H1 (cell line): Measurements from ENCODE around the gene MYO15B. TPM values are rescaled to one million over a fixed set of nuclear protein-coding genes. Genes with fewer than 3 reads are reported as not detected.

Experiments used
- CTCF ChIA-PET: fragments of 300-600 bp; sonication (Branson Sonifier 250); formaldehyde crosslinking; loops from one replicate; lab custom pipeline; 2021; ENCODE audit not compliant: partially characterized antibody; lab: Charles Lee
- POLR2A ChIA-PET: fragments of 300-600 bp; sonication (Branson Sonifier 250); formaldehyde crosslinking; loops from one replicate; lab custom pipeline; 2021; ENCODE audit warnings: inconsistent platforms; ENCODE audit not compliant: partially characterized antibody; lab: Charles Lee
- DNase-seq, 2 experiments: peaks; one replicate each; pipeline versions ENCODE4 v3.0.0 to v3.0.0-alpha.2; 2010 to 2022; ENCODE audit warnings: low spot score in 2 of 2, low read depth in 1 of 2, mixed read lengths in 1 of 2
- FAIRE-seq: peaks from 2 replicates; lab custom pipeline; 2011; peaks lifted over from hg19 to GRCh38; lab: Jason Lieb, UNC
- H2AFZ ChIP-seq: 2 replicates; pipeline ENCODE4 v1.8.1; 2012; ENCODE audit warnings: low read length, inconsistent platforms
- H2AK5ac ChIP-seq: 2 replicates; pipeline ENCODE4 v1.6.1; 2013; ENCODE audit warnings: low read depth, low read length
- H2BK120ac ChIP-seq: replicated peaks from 2 replicates; pipeline ENCODE3; 2013; ENCODE audit warnings: low read depth, low read length, inconsistent platforms
- H2BK12ac ChIP-seq: 2 replicates; pipeline ENCODE4 v1.6.1; 2013; ENCODE audit warnings: low read depth, low read length
- H2BK15ac ChIP-seq: 2 replicates; pipeline ENCODE4 v1.6.1; 2013; ENCODE audit warnings: low read length
- H2BK20ac ChIP-seq: 2 replicates; pipeline ENCODE4 v1.6.1; 2013; ENCODE audit warnings: low read length
- H2BK5ac ChIP-seq: 2 replicates; pipeline ENCODE4 v1.6.1; 2013; ENCODE audit warnings: low read depth, low read length
- H3K14ac ChIP-seq: 2 replicates; pipeline ENCODE4 v1.6.1; 2013; ENCODE audit warnings: inconsistent platforms; ENCODE audit not compliant: insufficient read length
- H3K18ac ChIP-seq: 2 replicates; pipeline ENCODE4 v1.6.1; 2013; ENCODE audit warnings: low read length; ENCODE audit errors: extremely low read depth
- H3K23ac ChIP-seq: 2 replicates; pipeline ENCODE4 v1.6.1; 2013; ENCODE audit warnings: inconsistent platforms; ENCODE audit not compliant: insufficient read length
- H3K23me2 ChIP-seq: 2 replicates; pipeline ENCODE4 v1.6.1; 2013; ENCODE audit warnings: low read depth, low read length
- H3K27ac ChIP-seq: 2 replicates; pipeline ENCODE4 v1.6.1; 2011; ENCODE audit warnings: low read depth, low read length, inconsistent platforms
- H3K27me3 ChIP-seq, 4 experiments: replicated peaks in 1 of 4; 1 replicate in 1 of 4; 2 replicates in 3 of 4; pipeline versions ENCODE4 v1.6.1 to v1.8.1; 2011 to 2013; ENCODE audit warnings: low read length in 3 of 4, mild to moderate bottlenecking in 3 of 4, inconsistent platforms in 2 of 4, mixed read lengths in 2 of 4, moderate library complexity in 1 of 4; ENCODE audit not compliant: control insufficient read depth in 3 of 4, insufficient read depth in 3 of 4; ENCODE audit errors: extremely low read depth in 1 of 4
- H3K36me3 ChIP-seq, 4 experiments: 2 replicates each; pipeline versions ENCODE4 v1.6.1 to v1.8.1; 2011 to 2013; ENCODE audit warnings: mild to moderate bottlenecking in 4 of 4, low read length in 3 of 4, moderate library complexity in 2 of 4, control low read depth in 1 of 4, inconsistent platforms in 1 of 4; ENCODE audit not compliant: insufficient read depth in 4 of 4, control insufficient read depth in 2 of 4
- H3K4ac ChIP-seq: replicated peaks from 2 replicates; pipeline ENCODE3; 2013; ENCODE audit warnings: low read length, low read depth, mixed read lengths, inconsistent platforms; ENCODE audit not compliant: insufficient read length
- H3K4me1 ChIP-seq, 4 experiments: replicated peaks in 1 of 4; 1 replicate in 1 of 4; 2 replicates in 3 of 4; pipeline versions ENCODE4 v1.6.1 to v1.8.1; 2011 to 2013; ENCODE audit warnings: low read length in 3 of 4, inconsistent platforms in 2 of 4, mixed read lengths in 1 of 4; ENCODE audit not compliant: insufficient read depth in 4 of 4, control insufficient read depth in 3 of 4
- H3K4me2 ChIP-seq, 2 experiments: 2 replicates each; pipeline versions ENCODE4 v1.6.1 to v1.8.1; 2011 to 2013; ENCODE audit warnings: low read depth in 2 of 2, low read length in 2 of 2, control low read depth in 1 of 2, inconsistent platforms in 1 of 2, mild to moderate bottlenecking in 1 of 2; ENCODE audit not compliant: insufficient read depth in 1 of 2
- H3K4me3 ChIP-seq, 4 experiments: fragments of 200-600, 300-600 bp in 1 of 4; sonication (generic), shearing (Covaris generic), sonication (Bioruptor Twin) in 1 of 4; 2 replicates each; pipeline versions ENCODE4 v1.5.1 to v1.8.1; 2011 to 2016; ENCODE audit warnings: low read length in 4 of 4, low read depth in 3 of 4, control low read depth in 2 of 4, inconsistent platforms in 2 of 4, mild to moderate bottlenecking in 2 of 4, mixed read lengths in 1 of 4, moderate library complexity in 1 of 4; ENCODE audit not compliant: insufficient read depth in 2 of 4; ENCODE audit errors: extremely low read depth in 1 of 4
- H3K56ac ChIP-seq: replicated peaks from 2 replicates; pipeline ENCODE3; 2013; ENCODE audit warnings: low read depth, mild to moderate bottlenecking, mixed read lengths, low read length, inconsistent platforms; ENCODE audit not compliant: insufficient read length
- H3K79me1 ChIP-seq: 2 replicates; pipeline ENCODE4 v1.6.1; 2013; ENCODE audit warnings: low read depth, low read length, control low read depth
- H3K79me2 ChIP-seq, 2 experiments: 2 replicates each; pipeline versions ENCODE4 v1.6.1 to v1.8.1; 2012 to 2013; ENCODE audit warnings: low read length in 2 of 2, mild to moderate bottlenecking in 2 of 2, inconsistent platforms in 1 of 2; ENCODE audit not compliant: insufficient read depth in 2 of 2, control insufficient read depth in 1 of 2
- H3K9ac ChIP-seq, 4 experiments: replicated peaks in 1 of 4; 1 replicate in 1 of 4; 2 replicates in 3 of 4; pipeline versions ENCODE4 v1.6.1 to v1.8.1; 2011 to 2013; ENCODE audit warnings: low read depth in 3 of 4, low read length in 3 of 4, control low read depth in 2 of 4, mild to moderate bottlenecking in 2 of 4, moderate library complexity in 2 of 4, inconsistent platforms in 1 of 4; ENCODE audit errors: extremely low read depth in 1 of 4
- H3K9me3 ChIP-seq, 2 experiments: 2 replicates each; pipeline versions ENCODE4 v1.6.1 to v1.8.1; 2012 to 2013; ENCODE audit warnings: mild to moderate bottlenecking in 2 of 2, moderate library complexity in 2 of 2, control low read depth in 1 of 2, inconsistent platforms in 1 of 2, low read depth in 1 of 2, low read length in 1 of 2, mixed read lengths in 1 of 2; ENCODE audit not compliant: insufficient read depth in 2 of 2
- H4K20me1 ChIP-seq, 2 experiments: replicated peaks in 1 of 2; 2 replicates each; pipeline versions ENCODE3 to v1.8.1; 2011 to 2013; ENCODE audit warnings: inconsistent platforms in 2 of 2, low read length in 2 of 2, mild to moderate bottlenecking in 1 of 2; ENCODE audit not compliant: insufficient read depth in 2 of 2, control insufficient read depth in 1 of 2
- H4K5ac ChIP-seq: 2 replicates; pipeline ENCODE4 v1.6.1; 2013; ENCODE audit warnings: low read length, low read depth, mixed read lengths, inconsistent platforms; ENCODE audit not compliant: insufficient read length
- H4K8ac ChIP-seq: 2 replicates; pipeline ENCODE4 v1.8.0; 2013; ENCODE audit warnings: mild to moderate bottlenecking, moderate library complexity, low read length, inconsistent platforms; ENCODE audit not compliant: insufficient read depth; ENCODE audit errors: extremely low read depth
- H4K91ac ChIP-seq: replicated peaks from 2 replicates; pipeline ENCODE3; 2013; ENCODE audit warnings: low read length, mixed read lengths, inconsistent platforms; ENCODE audit not compliant: insufficient read length
- WGBS, 2 experiments: shearing (Covaris generic) in 1 of 2; methylation state at CpG; one replicate each; pipeline versions ENCODE4 v1.1.6 to v1.1.7; 2013 to 2015; ENCODE audit warnings: low lambda C conversion rate in 2 of 2, mixed read lengths in 2 of 2, inconsistent platforms in 1 of 2, low coverage in 1 of 2, missing lambda C conversion rate in 1 of 2; ENCODE audit not compliant: insufficient replicate concordance in 2 of 2, insufficient coverage in 1 of 2, insufficient read length in 1 of 2; ENCODE audit errors: extremely low coverage in 1 of 2, missing lambda C conversion rate in 1 of 2; 5-methylcytosine and 5-hydroxymethylcytosine counted together
- polyA plus RNA-seq, 7 experiments: library from polyadenylated mRNA; depleted of rRNA in 3 of 7; stranded (reverse) in 5 of 7; unstranded in 2 of 7; fragments of >200 nt in 5 of 7; fragments of 200-250 nt in 2 of 7; gene quantifications; 1 replicate in 5 of 7; 2 replicates in 1 of 7; 4 replicates in 1 of 7; pipeline versions ENCODE4 v1.2.1 to v1.2.3, GENCODE V29; 2011 to 2013; ENCODE audit warnings: missing spikeins in 2 of 7, mixed read lengths in 2 of 7
- total RNA-seq: library from RNA; stranded (reverse); fragmentation: NEBNext Ultra II Directional; extraction: Animal tissue kit (Norgen Biotek cat#: 25700); gene quantifications from 2 replicates; pipeline ENCODE4 v1.2.1, GENCODE V29; 2021

Gene MYO15B
- total and polyA plus RNA-seq, 2 of the 8 experiments (the other 6 are each of a cell fraction or from before 2014, with no cell fraction given) = 7.1 to 11.2 TPM

GRCh38 chr17:75614006-75614405 is 26.4 kb downstream of the MYO15B start:
- no peak overlapping the region for H4K5ac ChIP-seq
- H4K8ac ChIP-seq = no peak overlapping the region
- ChIA-PET POLR2A (interaction anchor here (1.2 to 5.2 kb wide), 2 partner anchors 12 kb away, joined by 4 to 19 read pairs; no protein-coding TSS in a partner anchor), CTCF (interaction anchor here (0.6 to 59.2 kb wide), 14 partner anchors 8 to 240 kb away, joined by 3 to 2200 read pairs (median 4); partner anchors contain the start of genes RECQL5, SAP30BP and SMIM5)
- no peak overlapping the region for H4K91ac ChIP-seq
- H3K18ac ChIP-seq = no peak overlapping the region
- H3K79me1 ChIP-seq = no peaks in the 10 kb centered on the region
- H2BK12ac ChIP-seq = no peak overlapping the region
- H3K27me3 ChIP-seq = no peaks in the 10 kb centered on the region
- H3K4me2 ChIP-seq = no peak overlapping the region
- H3K9me3 ChIP-seq = no peaks in the 10 kb centered on the region
- no peaks in the 10 kb centered on the region for H3K79me2 ChIP-seq
- no peak for DNase-seq
- H3K4me1 ChIP-seq = no peaks in the 10 kb centered on the region
- H2BK15ac ChIP-seq = no peak overlapping the region
- no peak overlapping the region for H2BK5ac ChIP-seq
- H2AK5ac ChIP-seq = no peak overlapping the region
- no peak overlapping the region for H2AFZ ChIP-seq
- no peaks in the 10 kb centered on the region for H3K23me2 ChIP-seq
- no peak overlapping the region for H2BK20ac ChIP-seq
- no peak overlapping the region for H3K9ac ChIP-seq
- H3K4ac ChIP-seq = no peak overlapping the region
- no peak overlapping the region for H3K4me3 ChIP-seq
- H3K56ac ChIP-seq = no peak overlapping the region
- no peaks in the 10 kb centered on the region for H4K20me1 ChIP-seq
- WGBS, 2 experiments = 85% methylated on average over 9 of the region's 12 CpGs; no CpG with 5 or more reads in 1 of the 2 experiments
- no peak overlapping the region for H3K14ac ChIP-seq
- no peak overlapping the region for H2BK120ac ChIP-seq
- no peak overlapping the region for H3K27ac ChIP-seq
- no peak for FAIRE-seq
- H3K36me3 ChIP-seq = no peaks in the 10 kb centered on the region
- H3K23ac ChIP-seq = no peak overlapping the region
